NAMALWA (cell line): Measurements from ENCODE around the gene DYNC1I1.

Experiments
- DNase-seq: peaks from one replicate; pipeline ENCODE4 v3.0.0-alpha.2; 2015; ENCODE audit warnings: low spot score

The DYNC1I1 gene

DNA sequence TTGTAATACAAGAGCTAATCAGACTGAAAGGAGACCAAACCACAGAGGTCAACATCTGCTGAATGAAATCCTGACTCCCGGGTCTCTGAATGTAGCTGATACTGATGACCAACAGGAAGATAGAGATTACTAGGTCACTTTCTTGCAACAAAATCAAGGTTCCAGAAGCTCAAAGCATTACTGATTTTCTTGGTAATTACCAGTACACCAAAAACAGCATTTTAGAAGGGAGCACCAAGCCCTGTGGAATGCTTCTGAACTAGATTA is 371.8 kb downstream of the DYNC1I1 start:
- no peak for DNase-seq
